Ascending aorta (tissue), 2 donors: ENCODE data around the gene APMAP. TPM values are rescaled to one million over a fixed set of nuclear protein-coding genes. Genes with fewer than 3 reads are reported as not detected.
A peak's percentile ranks its signal among the peaks of the same experiment; 100 is the strongest.

ENCODE experiments used
- DNase-seq, 2 donors: peaks; one replicate each; pipeline ENCODE4 v3.0.0-alpha.2; 2019; ENCODE audit warnings: low spot score in 2 of 2
- H3K27ac ChIP-seq, 2 donors: fragments of 200-600 bp; sonication (generic); one replicate each; pipeline ENCODE4 v1.5.1; 2016 to 2017; ENCODE audit warnings: mild to moderate bottlenecking in 1 of 2
- H3K27me3 ChIP-seq: fragments of 200-600 bp; sonication (generic); one replicate; pipeline ENCODE4 v1.5.1; 2017
- H3K36me3 ChIP-seq, 2 donors: fragments of 200-600 bp; sonication (generic); one replicate each; pipeline ENCODE4 v1.5.1; 2016
- H3K4me1 ChIP-seq, 2 donors: fragments of 200-600 bp; sonication (generic); one replicate each; pipeline ENCODE4 v1.5.1; 2016 to 2017; ENCODE audit warnings: mild to moderate bottlenecking in 1 of 2
- H3K4me3 ChIP-seq, 2 donors: fragments of 200-600 bp; sonication (generic); one replicate each; pipeline ENCODE4 v1.5.1; 2016 to 2017; ENCODE audit warnings: mild to moderate bottlenecking in 1 of 2
- H3K9me3 ChIP-seq, 2 donors: fragments of 200-600 bp; sonication (generic); one replicate each; pipeline ENCODE4 v1.5.1; 2016
- CTCF ChIP-seq, 3 experiments: fragments of 200-600 bp in 2 of 3; fragments of 450-650 bp in 1 of 3; sonication (generic) in 2 of 3; IDR thresholded peaks; one replicate each; pipeline ENCODE4 v1.5.1; 2016 to 2019; ENCODE audit warnings: antibody characterized with exemption in 3 of 3, mild to moderate bottlenecking in 1 of 3, moderate library complexity in 1 of 3
- intact Hi-C: fragments of 100-400 bp; cut with DNase I; formaldehyde crosslinking; loops from one replicate; pipeline ENCODE4 v1.15.1; 2023
- total RNA-seq: library from RNA; depleted of rRNA; stranded (reverse); fragments of >200 nt; gene quantifications from one replicate; pipeline ENCODE4 v1.1.0, GENCODE V29; 2016

Gene APMAP
- total RNA-seq, 1 donor from 2014 or later = 44.8 TPM

GRCh38 chr20:25030007-25030648 lies 37.6 kb upstream of the APMAP start:
- peaks cover 0 to 24% of the 10 kb centered on the region in 2 donors for H3K36me3 ChIP-seq
- intact Hi-C loops = loop anchor here (5.0 kb wide), 1 partner anchor 33 kb away; no protein-coding TSS in a partner anchor
- DNase-seq = no peak
- peaks cover 0 to 17% of the 10 kb centered on the region in 2 donors for H3K4me1 ChIP-seq
- H3K4me3 ChIP-seq = no peak overlapping the region
- no peaks in the 10 kb centered on the region for H3K27me3 ChIP-seq
- H3K9me3 ChIP-seq = no peaks in the 10 kb centered on the region
- no peak for TF ChIP-seq CTCF (IDR thresholded peaks at IDR 0.05)
- H3K27ac ChIP-seq = no peak overlapping the region

- Histone ChIP-seq H3K27ac (no peak overlapping the region), H3K9me3 (no peaks in the 10 kb centered on the region), H3K27me3 (no peaks in the 10 kb centered on the region), H3K4me3 (no peak overlapping the region), H3K36me3 (peaks cover 5 to 24% of the 10 kb centered on the region in 2 donors), H3K4me1 (no peaks in the 10 kb centered on the region)
- intact Hi-C loops = no loop called here
- DNase-seq = peak in 1 of 2 donors; percentile 56
- no peak for TF ChIP-seq CTCF (IDR thresholded peaks at IDR 0.05)
Measured at GRCh38 chr20:25025986-25026605, 33.5 kb upstream of the APMAP start.

GRCh38 chr20:25025091-25025861 lies 32.7 kb upstream of the APMAP start:
- peaks cover 5 to 23% of the 10 kb centered on the region in 2 donors for H3K36me3 ChIP-seq
- no peaks in the 10 kb centered on the region for H3K4me1 ChIP-seq
- no peaks in the 10 kb centered on the region for H3K9me3 ChIP-seq
- no peak overlapping the region for H3K4me3 ChIP-seq
- H3K27me3 ChIP-seq = no peaks in the 10 kb centered on the region
- DNase-seq = peak in 1 of 2 donors; percentile 35
- H3K27ac ChIP-seq = no peak overlapping the region
- intact Hi-C loops = no loop called here
- no peak for TF ChIP-seq CTCF (IDR thresholded peaks at IDR 0.05)

GRCh38 chr20:25024171-25024570 lies 31.6 kb upstream of the APMAP start:
- no peak for TF ChIP-seq CTCF (IDR thresholded peaks at IDR 0.05)
- peak in 1 of 2 donors; percentile 49 for DNase-seq
- H3K9me3 ChIP-seq = no peaks in the 10 kb centered on the region
- no peak overlapping the region for H3K27ac ChIP-seq
- no peaks in the 10 kb centered on the region for H3K4me1 ChIP-seq
- intact Hi-C loops = no loop called here
- H3K4me3 ChIP-seq = no peak overlapping the region
- H3K36me3 ChIP-seq = peaks cover 12 to 20% of the 10 kb centered on the region in 2 donors
- no peaks in the 10 kb centered on the region for H3K27me3 ChIP-seq

- H3K27ac ChIP-seq = no peak overlapping the region
- H3K4me3 ChIP-seq = no peak overlapping the region
- TF ChIP-seq CTCF (IDR thresholded peaks at IDR 0.05) = no peak
- H3K4me1 ChIP-seq = no peaks in the 10 kb centered on the region
- intact Hi-C loops = no loop called here
- no peaks in the 10 kb centered on the region for H3K9me3 ChIP-seq
- peaks cover 14 to 18% of the 10 kb centered on the region in 2 donors for H3K36me3 ChIP-seq
- no peaks in the 10 kb centered on the region for H3K27me3 ChIP-seq
- no peak for DNase-seq
Measured at GRCh38 chr20:25023356-25023755, 30.8 kb upstream of the APMAP start.
